DMS114 treated with DMSO at 0.1 percent for 48 hours (cell line): ENCODE measurements around the gene BABAM1.
A peak's percentile ranks its signal among the peaks of the same experiment; 100 is the strongest.

Source experiments
- DNase-seq: peaks from one replicate; lab custom pipeline; 2025; ENCODE audit not compliant: unreplicated experiment; lab: John Stamatoyannopoulos, UW

The BABAM1 gene

DNA sequence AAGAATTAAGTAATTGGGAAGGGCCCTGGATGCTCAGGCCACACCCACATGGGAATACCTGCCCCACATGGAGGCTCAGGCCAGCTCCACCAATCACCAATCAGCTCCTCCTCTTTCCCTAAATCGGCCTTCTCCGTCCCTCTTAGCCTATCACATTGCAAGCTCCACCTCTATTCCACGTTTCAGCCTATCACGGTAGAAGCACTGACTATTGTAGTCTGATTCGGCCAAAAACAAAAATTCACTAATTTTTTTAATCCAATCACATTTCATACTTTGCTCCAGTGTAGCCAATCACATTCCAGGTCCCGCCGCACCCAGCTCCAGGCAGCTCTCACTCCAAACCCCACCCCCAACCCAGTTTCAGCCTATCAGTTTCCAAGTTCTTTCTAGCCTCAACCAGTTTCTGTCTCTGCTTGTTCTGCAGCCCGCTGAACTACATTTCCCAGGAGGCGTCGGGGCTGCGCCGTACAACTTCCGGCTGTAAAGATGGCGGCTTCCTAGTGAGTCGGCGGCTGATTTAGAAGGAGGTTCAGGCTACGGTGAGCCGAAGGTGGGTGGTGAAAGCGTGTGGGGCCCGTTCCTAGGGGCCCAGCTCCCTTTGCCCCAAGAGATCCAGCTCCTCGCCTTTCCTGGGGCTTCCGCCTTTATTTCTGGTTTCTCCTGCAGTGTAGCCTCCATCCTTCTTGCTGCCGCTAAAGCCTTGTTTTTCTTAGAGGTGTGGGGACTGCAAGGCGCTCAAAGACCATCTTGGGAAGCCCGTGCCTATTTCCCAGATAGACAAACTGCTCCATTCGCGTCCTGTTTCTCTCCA, at the start of gene BABAM1:
Gene BABAM1 (plus strand): TSS at position 469 of the 814 bp plus-strand sequence. CDS start 1,364 bp downstream, outside the sequence.
- DNase-seq, result peak; percentile 100

DNA sequence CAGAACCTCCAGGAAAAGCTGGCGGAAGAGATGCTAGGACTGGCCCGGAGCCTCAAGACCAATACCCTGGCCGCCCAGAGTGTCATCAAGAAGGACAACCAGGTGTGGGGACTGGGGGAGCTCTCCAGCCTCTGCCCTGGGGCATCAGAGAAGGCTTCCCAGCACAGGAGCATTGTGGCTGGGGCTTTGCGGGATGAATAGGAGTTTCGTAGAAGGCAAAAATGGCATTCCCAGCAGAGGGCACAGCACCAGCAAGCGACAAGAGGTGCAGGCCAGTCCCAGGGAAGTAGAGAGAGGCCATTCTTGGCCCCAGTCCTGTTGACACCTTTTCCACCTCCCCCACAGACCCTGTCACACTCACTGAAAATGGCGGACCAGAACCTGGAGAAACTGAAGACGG, 48.0 kb upstream of the BABAM1 start:
- no peak for DNase-seq

DNA sequence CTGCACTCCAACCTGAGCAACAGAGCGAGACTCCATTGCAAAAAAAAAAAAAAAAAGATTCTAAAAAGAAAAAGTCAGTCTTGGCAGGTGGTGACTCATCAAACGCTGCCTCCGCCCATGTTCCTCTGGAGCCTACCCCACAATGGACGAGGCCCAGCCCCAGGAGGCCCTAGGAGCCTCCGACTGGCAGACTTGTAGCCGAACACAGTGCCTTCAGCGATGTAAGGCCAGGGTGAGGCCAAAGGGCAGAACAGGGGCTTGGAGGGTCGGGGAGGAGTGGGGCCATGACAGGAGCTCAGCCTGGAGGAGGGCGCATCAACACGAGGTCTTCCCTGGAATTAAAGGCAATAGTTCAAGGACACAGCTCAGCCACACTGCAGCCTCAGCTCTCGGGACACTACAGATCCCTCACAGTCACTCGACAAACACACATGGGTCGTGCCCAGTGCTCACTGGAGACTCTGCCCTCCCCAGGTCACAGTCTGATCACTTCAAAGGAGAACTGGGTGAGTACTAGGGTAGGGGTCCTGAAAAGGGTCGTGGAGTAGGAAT, 47.0 kb upstream of the BABAM1 start:
- no peak for DNase-seq

DNA sequence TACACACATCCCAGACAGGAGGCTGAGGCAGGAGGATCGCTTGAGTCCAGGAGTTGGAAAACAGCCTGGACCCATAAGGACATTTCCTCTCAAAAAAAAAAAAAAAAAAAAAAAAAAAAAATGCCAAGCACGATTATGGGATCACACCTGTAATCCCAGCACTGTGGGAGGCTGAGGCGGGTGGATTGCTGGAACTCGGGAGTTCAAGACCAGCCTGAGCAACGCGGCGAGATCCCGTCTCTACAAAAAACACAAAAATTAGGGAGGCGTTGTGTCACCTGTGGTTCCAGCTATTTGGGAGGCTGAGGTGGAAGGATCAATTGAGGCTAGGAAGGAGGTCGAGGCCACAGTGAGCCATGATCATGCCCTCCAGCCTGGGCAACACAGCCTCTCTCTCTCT, 42.2 kb upstream of the BABAM1 start:
- DNase-seq, result no peak

DNA sequence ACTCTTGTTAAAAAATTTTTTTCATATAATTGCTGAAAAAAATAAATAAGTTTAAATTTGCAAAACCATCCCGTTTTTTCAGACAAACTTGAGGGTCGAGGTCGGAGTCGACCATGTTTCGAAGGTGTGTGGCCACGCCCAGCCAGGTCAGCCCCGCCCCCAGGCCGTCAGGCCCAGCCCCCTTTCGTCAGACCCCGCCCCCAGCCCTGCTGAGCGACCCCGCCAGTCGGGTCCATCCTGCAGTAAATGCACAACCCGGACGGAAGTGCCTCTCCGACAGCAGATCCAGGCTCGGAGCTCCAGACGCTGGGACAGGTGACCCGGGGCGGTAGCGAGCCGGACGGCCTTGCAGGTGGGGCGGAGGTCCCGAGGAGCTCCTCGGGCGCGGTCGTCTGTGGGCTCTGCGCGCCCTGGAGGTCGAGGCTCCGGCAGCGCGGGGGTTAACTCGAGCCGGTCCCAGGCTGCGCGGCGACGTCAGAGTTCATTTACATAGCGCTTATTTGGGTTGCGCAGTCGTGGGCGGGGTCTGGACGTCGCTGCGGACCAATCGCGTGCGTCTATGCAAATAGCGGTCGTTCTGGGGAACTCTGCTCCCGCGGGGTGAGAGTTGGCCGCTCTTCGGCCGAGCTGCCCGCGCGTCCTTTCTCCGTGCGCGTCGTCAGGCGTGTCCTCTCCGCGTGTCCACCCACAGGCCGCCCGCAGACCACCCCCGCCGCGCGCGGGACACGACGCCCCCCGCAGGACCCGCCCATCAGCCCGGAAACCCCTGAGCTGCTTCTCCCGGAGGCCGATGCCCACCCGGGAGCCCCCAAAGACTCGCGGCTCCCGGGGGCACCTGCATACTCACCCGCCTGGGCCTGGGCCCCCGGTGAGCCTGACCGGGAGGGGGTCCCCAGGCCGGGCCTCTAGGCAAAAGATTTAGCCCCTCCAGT, 41.0 kb upstream of the BABAM1 start, which contains the start of gene OCEL1:
Gene OCEL1 (plus strand): TSS at position 225 of the 932 bp plus-strand sequence. CDS start 22 bp downstream, at position 247.
- peak; percentile 96 for DNase-seq

DNA sequence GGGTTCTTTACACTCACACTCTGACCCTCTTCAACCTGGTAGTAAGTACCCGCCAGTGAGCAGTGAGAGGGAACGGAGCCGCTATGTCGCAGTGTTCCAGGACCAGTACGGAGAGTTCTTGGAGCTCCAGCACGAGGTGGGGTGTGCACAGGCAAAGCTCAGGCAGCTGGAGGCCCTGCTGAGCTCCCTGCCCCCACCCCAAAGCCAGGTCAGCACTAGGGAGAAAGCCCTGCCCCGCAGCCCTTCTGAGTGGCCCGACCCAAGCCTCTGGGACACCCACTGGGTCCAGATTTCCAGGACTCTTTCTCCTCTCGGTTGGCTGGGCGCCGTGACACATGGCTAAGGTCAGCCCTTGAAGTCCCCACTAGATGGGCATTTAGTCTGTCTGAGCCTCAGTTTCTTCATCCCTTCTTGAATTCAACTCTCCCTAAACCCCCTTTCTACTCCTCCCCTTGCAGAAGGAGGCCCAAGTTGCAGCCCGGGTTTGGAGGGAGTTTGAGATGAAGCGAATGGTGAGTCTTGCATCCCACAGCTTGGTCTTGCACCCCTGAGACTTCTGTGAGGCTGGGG, 39.4 kb upstream of the BABAM1 start:
- DNase-seq, result no peak

DNA sequence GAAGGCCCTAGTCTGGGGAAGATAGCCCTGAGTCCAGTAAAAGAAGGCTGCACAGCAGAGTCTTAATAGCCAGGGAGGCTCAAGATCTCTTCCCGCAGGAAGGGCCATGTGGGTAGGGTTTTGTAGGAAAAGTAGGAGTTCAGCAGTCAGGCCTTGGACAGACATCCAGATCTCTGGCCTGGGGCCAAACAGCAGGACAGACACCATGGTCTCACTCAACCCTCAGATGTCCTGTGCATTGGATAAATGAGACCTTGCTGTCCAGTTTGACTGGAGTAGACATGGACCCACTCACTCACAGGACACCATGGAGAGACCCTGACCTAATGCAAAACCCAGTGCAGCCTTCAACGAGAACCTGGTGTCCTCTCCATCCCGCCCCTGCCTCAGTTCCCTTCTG, 37.4 kb upstream of the BABAM1 start:
- DNase-seq, result no peak

DNA sequence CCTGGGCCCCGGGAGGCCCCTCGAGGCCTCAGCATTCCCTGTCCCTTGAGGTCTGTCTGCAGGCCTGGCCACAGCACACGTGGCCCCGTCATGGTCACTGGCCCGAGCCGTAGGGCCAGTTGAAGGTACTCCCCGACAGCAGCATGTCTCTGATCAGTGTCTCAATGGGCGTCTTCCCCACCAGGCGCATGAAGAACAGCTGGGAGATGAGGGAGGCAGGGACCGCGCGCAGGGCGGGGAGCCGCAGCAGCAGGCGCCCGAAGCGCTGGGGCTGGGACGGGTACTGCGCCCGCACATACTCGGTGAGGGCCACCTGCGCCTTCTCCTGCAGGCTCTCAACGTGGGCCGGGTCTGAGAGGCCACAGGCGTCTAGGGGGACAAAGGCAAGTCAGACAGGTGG, 35.0 kb upstream of the BABAM1 start:
- DNase-seq, result no peak

DNA sequence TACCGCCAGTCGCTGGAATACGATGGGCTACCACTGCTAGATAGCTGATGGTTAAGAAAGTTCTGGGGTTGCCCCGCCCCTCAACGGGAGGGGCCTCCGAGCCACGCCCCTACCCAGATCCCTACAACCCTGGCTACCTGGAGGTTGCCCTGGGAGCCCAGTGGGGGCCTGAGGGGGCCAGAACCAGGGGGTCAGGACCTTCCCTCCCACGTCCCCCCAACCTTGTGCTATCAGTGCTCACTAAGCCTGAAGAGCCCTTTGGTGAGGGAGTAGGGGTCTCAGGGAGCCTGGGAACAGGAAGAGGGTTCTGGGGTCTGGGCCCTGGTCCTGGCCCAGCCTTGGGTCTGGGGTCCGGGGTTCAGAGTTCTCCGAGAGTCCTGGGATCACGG, 32.3 kb upstream of the BABAM1 start:
- DNase-seq, result peak; percentile 43

DNA sequence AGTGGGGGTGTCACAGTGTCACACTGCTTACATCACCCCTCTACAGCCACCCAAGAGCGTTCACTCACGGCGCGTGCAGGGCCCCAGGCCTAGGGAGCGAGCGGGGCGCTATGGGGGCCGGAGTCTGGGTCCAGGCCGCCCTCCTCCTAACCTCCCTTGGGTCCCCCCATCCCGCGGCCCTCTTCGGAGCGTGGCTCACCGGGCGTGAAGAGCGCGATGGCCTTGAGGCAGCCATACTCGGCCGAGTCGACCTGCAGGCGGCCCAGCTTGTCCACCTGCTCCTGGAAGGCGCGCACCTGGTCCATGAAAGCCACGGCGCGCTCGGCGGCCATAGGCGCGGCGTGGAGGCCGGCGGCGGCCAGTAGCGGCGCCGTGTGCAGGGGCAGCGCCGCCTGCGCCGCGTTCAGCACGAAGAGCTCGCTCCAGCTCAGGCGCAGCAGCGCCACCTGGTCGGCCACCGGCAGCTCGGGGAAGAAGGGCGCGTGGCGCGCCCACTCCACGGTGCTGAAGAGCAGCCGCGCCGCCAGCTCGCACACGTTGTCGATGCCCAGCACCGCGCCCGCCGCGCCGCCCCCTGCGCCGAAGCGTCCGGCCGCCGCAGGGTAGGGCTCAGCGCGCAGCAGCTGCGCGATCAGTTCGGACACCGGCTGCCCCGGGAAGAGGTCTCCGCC, 31.8 kb upstream of the BABAM1 start:
- no peak for DNase-seq

DNA sequence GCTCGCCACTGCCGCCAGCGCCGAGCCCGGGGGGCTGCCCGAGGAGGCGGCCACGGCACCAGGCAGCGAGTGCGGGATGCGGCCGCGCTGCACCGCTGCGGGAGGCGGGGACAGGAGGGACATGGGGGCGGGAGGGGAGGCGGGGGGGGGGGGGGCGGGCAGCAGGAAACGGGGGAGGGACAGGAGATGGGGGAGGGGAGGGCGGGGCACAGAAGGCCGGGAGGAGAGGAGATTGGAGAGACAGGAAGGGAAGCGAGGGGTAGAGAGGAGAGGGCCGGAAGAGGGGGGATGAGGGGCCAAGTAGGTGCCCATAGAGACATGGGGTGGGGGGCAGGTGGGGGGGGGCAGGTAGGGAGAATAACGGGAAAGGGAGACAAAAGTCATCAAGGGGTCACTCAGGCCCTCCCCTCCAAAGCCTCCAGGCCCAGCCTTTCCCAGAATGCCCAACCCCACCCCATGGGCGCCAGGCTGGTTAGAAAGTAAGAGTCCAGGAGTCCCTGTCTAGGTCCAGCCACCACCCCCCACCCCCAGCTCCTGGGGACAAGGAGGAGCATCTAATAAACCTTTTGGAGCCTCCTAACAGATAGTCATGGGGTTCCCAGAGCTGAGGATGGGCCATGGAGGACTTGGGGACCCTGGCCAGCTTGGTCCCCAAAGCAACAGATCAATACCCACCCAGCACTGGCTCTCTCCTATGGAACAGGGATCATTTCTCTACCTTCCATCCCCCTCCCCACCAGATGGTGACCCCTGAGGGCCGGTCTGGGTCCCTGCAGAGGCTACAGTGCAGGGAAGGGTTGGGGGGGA, 31.1 kb upstream of the BABAM1 start:
- peak; percentile 56 for DNase-seq

DNA sequence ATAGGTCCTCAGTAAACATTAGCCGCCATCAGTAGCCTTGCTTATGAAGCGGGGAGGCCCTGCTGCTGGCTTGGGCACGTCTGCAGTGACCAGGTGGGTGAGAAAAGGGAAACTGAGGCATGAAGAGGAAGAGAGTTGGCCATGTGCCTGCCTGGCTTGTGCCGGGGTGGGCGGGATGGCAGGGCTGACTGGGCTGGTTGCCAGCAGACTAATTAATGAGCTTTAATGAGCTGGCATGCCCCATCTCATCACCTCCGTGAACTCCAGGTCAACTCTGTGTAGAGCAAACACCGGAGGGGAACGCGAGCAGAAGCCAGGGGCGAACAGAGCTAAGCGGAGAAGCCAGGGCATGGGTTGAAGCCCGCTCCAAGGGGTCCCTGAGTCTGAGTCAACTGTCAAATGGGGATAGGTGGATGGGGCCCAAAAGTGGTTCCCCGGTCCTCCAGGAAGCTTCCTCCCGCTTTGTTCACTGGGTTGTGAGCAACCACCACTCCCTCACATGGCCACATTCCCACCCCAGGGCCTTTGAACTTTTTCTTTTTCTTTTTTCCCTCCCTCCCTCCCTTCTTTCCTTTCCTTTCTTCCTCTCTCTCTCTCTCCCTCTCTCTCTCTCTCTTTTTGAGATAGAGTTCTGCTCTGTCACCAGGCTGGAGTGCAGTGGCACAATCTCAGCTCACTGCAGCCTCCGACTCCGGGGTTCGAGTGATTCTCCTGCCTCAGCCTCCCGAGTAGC, 30.3 kb upstream of the BABAM1 start:
- no peak for DNase-seq

DNA sequence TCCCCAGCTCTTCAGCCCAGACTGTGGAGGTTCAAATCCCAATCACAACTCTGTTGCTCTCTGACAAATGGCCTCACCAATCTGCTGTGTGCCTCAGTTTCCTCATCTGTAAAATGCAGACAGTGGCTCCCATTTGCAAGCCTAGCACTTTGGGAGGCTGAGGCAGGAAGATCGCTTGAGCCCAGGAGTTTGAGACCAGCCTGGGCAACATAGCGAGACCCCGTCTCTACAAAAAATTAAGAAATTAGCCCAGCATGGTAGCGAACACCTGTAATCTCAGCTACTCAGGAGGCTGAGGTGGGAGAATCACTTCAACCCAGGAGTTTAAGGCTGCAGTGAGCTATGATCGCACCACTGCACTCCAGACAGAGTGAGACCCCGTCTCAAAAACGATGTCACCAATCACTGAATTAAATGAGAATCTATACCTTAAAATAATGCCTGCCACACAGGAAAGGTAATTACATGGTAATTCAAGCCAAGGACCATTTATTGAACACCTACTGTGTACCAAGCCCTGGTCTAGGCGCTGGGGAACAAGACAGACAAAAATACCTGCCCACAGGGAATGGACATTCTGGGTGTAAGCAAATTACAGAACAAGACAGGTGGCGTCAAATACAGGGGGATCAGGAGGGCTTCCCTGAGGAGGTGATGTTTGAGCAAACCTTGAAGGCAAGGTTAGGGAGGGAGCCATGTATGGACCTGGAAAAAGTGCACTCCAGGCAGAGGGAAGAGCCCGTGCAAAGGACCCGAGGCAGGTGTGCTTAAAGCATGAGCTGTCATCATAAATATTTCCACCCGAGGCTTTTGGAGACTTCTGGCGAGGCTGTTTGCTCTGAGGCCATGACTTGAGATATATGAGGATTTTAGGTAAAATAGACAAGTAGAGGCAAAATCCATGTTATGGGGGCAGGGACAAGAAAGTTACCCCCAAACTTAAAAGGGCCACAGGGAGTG, 29.2 kb upstream of the BABAM1 start:
- DNase-seq, result no peak

DNA sequence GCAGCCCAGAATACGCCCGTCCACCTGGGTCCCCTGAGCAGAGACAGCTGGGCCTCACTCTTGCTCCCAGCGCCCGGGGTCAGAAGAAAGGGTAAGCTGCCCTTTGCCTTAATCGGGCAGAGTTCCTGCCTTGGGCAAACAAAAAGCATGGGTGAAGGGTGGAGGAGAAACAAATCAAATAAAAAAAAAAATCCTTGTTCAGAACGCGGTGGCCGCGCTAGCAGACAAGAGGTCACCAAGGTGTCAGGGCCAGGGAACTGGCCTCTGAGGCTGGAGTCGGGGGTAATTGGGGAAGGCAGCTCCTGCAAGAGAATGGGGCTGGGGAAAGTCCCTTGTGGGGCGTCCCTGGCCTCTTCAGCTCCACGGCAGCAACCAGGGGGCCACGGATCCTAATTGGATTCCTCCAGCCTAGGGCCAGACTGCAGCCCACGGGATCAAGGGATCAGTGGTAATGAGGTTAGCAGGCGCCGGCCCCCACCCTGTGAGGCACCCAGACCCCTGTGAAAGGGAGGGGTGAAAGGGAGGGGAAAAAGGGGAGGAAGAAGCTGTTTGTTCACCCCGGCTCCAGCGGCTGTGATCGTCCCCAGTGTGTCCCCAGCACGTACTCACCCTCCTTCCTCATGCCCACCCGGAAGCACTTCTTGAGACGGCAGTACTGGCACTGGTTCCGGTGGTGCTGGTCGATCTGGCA, 27.0 kb upstream of the BABAM1 start:
- DNase-seq, result no peak

DNA sequence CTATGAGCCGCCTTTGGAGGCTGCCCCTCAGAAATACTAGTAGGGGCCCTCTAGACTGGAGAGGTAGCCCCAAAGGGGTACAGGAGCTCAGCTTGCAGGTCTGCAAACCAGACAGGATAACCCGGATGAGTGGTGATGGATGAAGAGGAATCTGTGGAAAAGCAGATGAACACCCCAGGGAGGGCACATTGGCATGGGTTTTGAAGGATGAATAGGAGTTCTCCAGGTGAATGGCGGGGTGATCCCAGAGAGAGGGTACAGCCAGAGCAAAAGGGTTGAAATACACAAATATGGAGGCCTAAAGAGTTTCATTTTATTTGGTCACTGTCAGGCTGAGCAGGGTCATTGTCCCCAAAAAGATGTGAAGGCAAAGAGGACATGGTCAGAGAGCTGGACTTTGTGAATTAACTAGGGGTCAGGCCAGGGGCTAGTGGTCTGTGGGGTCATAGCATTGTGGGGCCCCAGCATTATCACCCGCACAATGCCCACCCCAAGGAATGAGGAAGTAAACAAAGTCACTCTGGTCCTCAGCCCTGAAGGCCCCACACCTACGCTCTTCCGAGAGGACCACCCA, 26.3 kb upstream of the BABAM1 start:
- DNase-seq, result no peak

DNA sequence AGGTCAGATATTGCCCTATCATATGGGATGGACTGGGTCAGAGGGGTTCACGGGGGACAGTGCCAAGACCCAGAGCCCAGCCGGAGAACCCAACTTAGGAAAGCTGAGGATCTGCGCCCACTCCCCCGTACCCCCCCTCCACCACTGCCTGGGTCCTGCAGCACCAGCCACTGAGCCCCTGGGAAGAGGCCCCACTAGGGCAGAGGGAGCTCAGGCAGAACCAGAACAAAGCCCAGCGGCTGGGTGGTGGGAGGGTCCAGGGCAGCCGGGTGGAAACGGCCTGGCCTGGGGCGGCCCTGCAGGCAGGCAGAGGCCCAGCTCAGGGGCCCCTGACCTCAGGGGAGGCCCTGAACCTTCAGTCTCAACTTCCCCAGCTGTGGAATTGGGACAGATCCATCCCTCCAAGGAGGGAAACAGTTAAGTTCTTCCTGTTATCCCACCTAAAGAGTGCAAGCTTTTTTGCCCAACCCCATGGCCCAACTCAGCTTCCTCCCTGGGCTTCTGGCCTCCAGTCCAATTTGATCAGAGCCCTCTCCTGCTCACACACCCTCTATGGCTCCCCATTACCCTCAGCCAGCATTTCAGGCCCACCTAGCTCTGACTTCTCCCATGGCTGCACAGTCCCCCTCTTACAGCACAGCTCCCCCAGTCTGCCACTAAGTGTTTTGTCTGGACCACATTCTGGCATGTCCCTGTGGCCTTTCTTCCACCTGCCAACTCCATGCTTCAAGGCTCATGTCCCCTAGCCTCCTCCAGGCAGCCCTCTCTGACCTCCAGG, 24.6 kb upstream of the BABAM1 start:
- DNase-seq, result no peak
